ENCODE measurements around the gene PHLDB3.

DNA sequence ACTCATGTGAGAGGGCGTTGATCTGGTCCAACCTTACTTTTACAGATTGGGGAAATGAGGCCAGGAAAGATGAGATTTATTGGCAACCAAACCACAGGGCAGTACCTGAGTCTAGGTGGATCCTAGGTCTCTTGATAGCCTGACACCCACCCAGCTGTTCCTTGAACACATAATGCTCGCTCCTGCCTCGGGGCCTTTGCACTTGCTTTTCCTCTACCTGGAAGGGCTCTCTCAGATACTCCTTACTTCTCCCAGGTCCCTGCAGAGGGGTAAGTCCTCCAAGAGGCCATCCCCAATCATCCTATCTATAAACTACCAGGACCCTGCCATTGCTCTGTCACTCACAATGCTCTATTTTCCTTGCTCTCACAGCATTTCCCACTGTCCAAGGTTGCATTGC is 35.8 kb upstream of the PHLDB3 start:
- TF ChIP-seq SP1 (IDR thresholded peaks at IDR 0.05) (no peak), LEF1 (IDR thresholded peaks at IDR 0.05; ENCODE audit: borderline replicate concordance) (no peak), FOXA1 (IDR thresholded peaks at IDR 0.05) (no peak), TARDBP (IDR thresholded peaks at IDR 0.05) (no peak), ZNF384 (IDR thresholded peaks at IDR 0.05) (no peak), SUZ12 (IDR thresholded peaks at IDR 0.05) (no peak)
- TF ChIP-seq, protein P1, sequence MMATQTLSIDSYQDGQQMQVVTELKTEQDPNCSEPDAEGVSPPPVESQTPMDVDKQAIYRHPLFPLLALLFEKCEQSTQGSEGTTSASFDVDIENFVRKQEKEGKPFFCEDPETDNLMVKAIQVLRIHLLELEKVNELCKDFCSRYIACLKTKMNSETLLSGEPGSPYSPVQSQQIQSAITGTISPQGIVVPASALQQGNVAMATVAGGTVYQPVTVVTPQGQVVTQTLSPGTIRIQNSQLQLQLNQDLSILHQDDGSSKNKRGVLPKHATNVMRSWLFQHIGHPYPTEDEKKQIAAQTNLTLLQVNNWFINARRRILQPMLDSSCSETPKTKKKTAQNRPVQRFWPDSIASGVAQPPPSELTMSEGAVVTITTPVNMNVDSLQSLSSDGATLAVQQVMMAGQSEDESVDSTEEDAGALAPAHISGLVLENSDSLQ (IDR thresholded peaks at IDR 0.05) = no peak
